ENCODE data around the gene CD81. TPM values are rescaled to one million over a fixed set of nuclear protein-coding genes. Genes with fewer than 3 reads are reported as not detected.
"Not testable (repeated sequence)": the region's sequence is repeated elsewhere in the genome, so short reads cannot be mapped to it uniquely, and the experiment has no call there.

Gene CD81
- total RNA-seq, 1 experiment from 2014 or later: 165 TPM

GRCh38 chr11:2346014-2346413 is 31.1 kb upstream of the CD81 start:
- Histone ChIP-seq H3K27me3 (ENCODE audit: control insufficient read depth, insufficient read depth, low read length) (peaks cover under 1% of the 10 kb centered on the region; the same call in 1 of the 2 replicates), H3K4me3 (ENCODE audit: insufficient read depth, low read depth, low read length) (no peak overlapping the region), H3K36me3 (replicated peaks; ENCODE audit: control insufficient read depth, insufficient read depth, low read length) (no peaks in the 10 kb centered on the region)
- DNase-seq: no peak

GRCh38 chr11:2346586-2347307 is 30.4 kb upstream of the CD81 start:
- H3K4me3 ChIP-seq (ENCODE audit: insufficient read depth, low read depth, low read length): no peak overlapping the region
- no peaks in the 10 kb centered on the region for H3K27me3 ChIP-seq (ENCODE audit: control insufficient read depth, insufficient read depth, low read length)
- no peak for DNase-seq
- no peaks in the 10 kb centered on the region for H3K36me3 ChIP-seq (replicated peaks; ENCODE audit: control insufficient read depth, insufficient read depth, low read length)

GRCh38 chr11:2347308-2347830 is 29.7 kb upstream of the CD81 start:
- Histone ChIP-seq H3K36me3 (replicated peaks; ENCODE audit: control insufficient read depth, insufficient read depth, low read length) (no peaks in the 10 kb centered on the region), H3K27me3 (ENCODE audit: control insufficient read depth, insufficient read depth, low read length) (no peaks in the 10 kb centered on the region), H3K4me3 (ENCODE audit: insufficient read depth, low read depth, low read length) (no peak overlapping the region)
- no peak for DNase-seq

GRCh38 chr11:2348986-2349385 is 28.1 kb upstream of the CD81 start:
- no peak overlapping the region for H3K4me3 ChIP-seq (ENCODE audit: insufficient read depth, low read depth, low read length)
- DNase-seq: no peak
- H3K27me3 ChIP-seq (ENCODE audit: control insufficient read depth, insufficient read depth, low read length): no peaks in the 10 kb centered on the region
- no peaks in the 10 kb centered on the region for H3K36me3 ChIP-seq (replicated peaks; ENCODE audit: control insufficient read depth, insufficient read depth, low read length)

GRCh38 chr11:2351701-2352100 is 25.4 kb upstream of the CD81 start:
- DNase-seq: no peak
- no peak overlapping the region for H3K4me3 ChIP-seq (ENCODE audit: insufficient read depth, low read depth, low read length)
- H3K27me3 ChIP-seq (ENCODE audit: control insufficient read depth, insufficient read depth, low read length): no peaks in the 10 kb centered on the region
- H3K36me3 ChIP-seq (replicated peaks; ENCODE audit: control insufficient read depth, insufficient read depth, low read length): no peaks in the 10 kb centered on the region

GRCh38 chr11:2352420-2352819 is 24.7 kb upstream of the CD81 start:
- Histone ChIP-seq H3K36me3 (replicated peaks; ENCODE audit: control insufficient read depth, insufficient read depth, low read length) (no peaks in the 10 kb centered on the region), H3K4me3 (ENCODE audit: insufficient read depth, low read depth, low read length) (no peak overlapping the region), H3K27me3 (ENCODE audit: control insufficient read depth, insufficient read depth, low read length) (no peaks in the 10 kb centered on the region)
- DNase-seq: no peak

- H3K36me3 ChIP-seq (replicated peaks; ENCODE audit: control insufficient read depth, insufficient read depth, low read length): no peaks in the 10 kb centered on the region
- no peaks in the 10 kb centered on the region for H3K27me3 ChIP-seq (ENCODE audit: control insufficient read depth, insufficient read depth, low read length)
- no peak for DNase-seq
- no peak overlapping the region for H3K4me3 ChIP-seq (ENCODE audit: insufficient read depth, low read depth, low read length)
Observed at GRCh38 chr11:2355000-2355644, 22.0 kb upstream of the CD81 start.

- H3K4me3 ChIP-seq (ENCODE audit: insufficient read depth, low read depth, low read length): no peak overlapping the region
- DNase-seq: no peak
- H3K27me3 ChIP-seq (ENCODE audit: control insufficient read depth, insufficient read depth, low read length): no peaks in the 10 kb centered on the region
- H3K36me3 ChIP-seq (replicated peaks; ENCODE audit: control insufficient read depth, insufficient read depth, low read length): no peaks in the 10 kb centered on the region
Observed at GRCh38 chr11:2357246-2357645, 19.9 kb upstream of the CD81 start.

- not testable (repeated sequence) for H3K27me3 ChIP-seq (ENCODE audit: control insufficient read depth, insufficient read depth, low read length); DNase-seq; H3K4me3 ChIP-seq (ENCODE audit: insufficient read depth, low read depth, low read length); H3K36me3 ChIP-seq (replicated peaks; ENCODE audit: control insufficient read depth, insufficient read depth, low read length)
Observed at GRCh38 chr11:2357651-2358050, 19.5 kb upstream of the CD81 start.

GRCh38 chr11:2358754-2359442 is 18.2 kb upstream of the CD81 start:
- H3K4me3 ChIP-seq (ENCODE audit: insufficient read depth, low read depth, low read length): no peak overlapping the region
- H3K27me3 ChIP-seq (ENCODE audit: control insufficient read depth, insufficient read depth, low read length): no peaks in the 10 kb centered on the region
- no peaks in the 10 kb centered on the region for H3K36me3 ChIP-seq (replicated peaks; ENCODE audit: control insufficient read depth, insufficient read depth, low read length)
- no peak for DNase-seq

- Histone ChIP-seq H3K4me3 (ENCODE audit: insufficient read depth, low read depth, low read length) (no peak overlapping the region), H3K27me3 (ENCODE audit: control insufficient read depth, insufficient read depth, low read length) (no peaks in the 10 kb centered on the region), H3K36me3 (replicated peaks; ENCODE audit: control insufficient read depth, insufficient read depth, low read length) (no peaks in the 10 kb centered on the region)
- DNase-seq: no peak
Observed at GRCh38 chr11:2359557-2359956, 17.6 kb upstream of the CD81 start.

GRCh38 chr11:2360081-2360642 is 16.9 kb upstream of the CD81 start:
- no peaks in the 10 kb centered on the region for H3K27me3 ChIP-seq (ENCODE audit: control insufficient read depth, insufficient read depth, low read length)
- H3K4me3 ChIP-seq (ENCODE audit: insufficient read depth, low read depth, low read length): no peak overlapping the region
- no peaks in the 10 kb centered on the region for H3K36me3 ChIP-seq (replicated peaks; ENCODE audit: control insufficient read depth, insufficient read depth, low read length)
- DNase-seq: no peak

GRCh38 chr11:2361565-2361964 is 15.5 kb upstream of the CD81 start:
- no peaks in the 10 kb centered on the region for H3K36me3 ChIP-seq (replicated peaks; ENCODE audit: control insufficient read depth, insufficient read depth, low read length)
- H3K27me3 ChIP-seq (ENCODE audit: control insufficient read depth, insufficient read depth, low read length): no peaks in the 10 kb centered on the region
- H3K4me3 ChIP-seq (ENCODE audit: insufficient read depth, low read depth, low read length): no peak overlapping the region
- no peak for DNase-seq

- Histone ChIP-seq H3K4me3 (ENCODE audit: insufficient read depth, low read depth, low read length) (no peak overlapping the region), H3K36me3 (replicated peaks; ENCODE audit: control insufficient read depth, insufficient read depth, low read length) (no peaks in the 10 kb centered on the region), H3K27me3 (ENCODE audit: control insufficient read depth, insufficient read depth, low read length) (no peaks in the 10 kb centered on the region)
- DNase-seq: no peak
Observed at GRCh38 chr11:2362414-2362813, 14.7 kb upstream of the CD81 start.

- Histone ChIP-seq H3K36me3 (replicated peaks; ENCODE audit: control insufficient read depth, insufficient read depth, low read length) (no peaks in the 10 kb centered on the region), H3K4me3 (ENCODE audit: insufficient read depth, low read depth, low read length) (no peak overlapping the region), H3K27me3 (ENCODE audit: control insufficient read depth, insufficient read depth, low read length) (no peaks in the 10 kb centered on the region)
- peak; percentile 50 for DNase-seq
Observed at GRCh38 chr11:2363130-2363529, 14.0 kb upstream of the CD81 start.
